GM12891 (cell line): ENCODE results near the gene PEX14. TPM values are rescaled to one million over a fixed set of nuclear protein-coding genes. Genes with fewer than 3 reads are reported as not detected.
"Not testable (repeated sequence)": the region's sequence is repeated elsewhere in the genome, so short reads cannot be mapped to it uniquely, and the experiment has no call there.

Experiments used
- DNase-seq: peaks from one replicate; pipeline ENCODE4 v3.0.0; 2011; ENCODE audit warnings: low spot score; ENCODE audit not compliant: insufficient read length
- FAIRE-seq: peaks from 2 replicates; lab custom pipeline; 2011; peaks lifted over from hg19 to GRCh38; lab: Jason Lieb, UNC
- PAX5 ChIP-seq: IDR thresholded peaks from 2 replicates; pipeline ENCODE4 v1.6.1; 2011; ENCODE audit warnings: low read length, moderate library complexity, mild to moderate bottlenecking; ENCODE audit not compliant: insufficient read depth, severe bottlenecking
- POLR2A ChIP-seq: IDR thresholded peaks from 2 replicates; pipeline ENCODE4 v1.6.1; 2011; ENCODE audit warnings: low read depth, low read length, control low read depth
- POLR2AphosphoS5 ChIP-seq: IDR thresholded peaks from 2 replicates; pipeline ENCODE4 v1.6.1; 2011; ENCODE audit warnings: low read depth, low read length, control low read depth
- POU2F2 ChIP-seq: IDR thresholded peaks from 2 replicates; pipeline ENCODE4 v1.6.1; 2011; ENCODE audit warnings: low read depth, mild to moderate bottlenecking, control low read depth, low read length, moderate library complexity
- SPI1 ChIP-seq: IDR thresholded peaks from 2 replicates; pipeline ENCODE4 v1.6.1; 2011; ENCODE audit warnings: low read depth, low read length, control low read depth
- TAF1 ChIP-seq: IDR thresholded peaks from 2 replicates; pipeline ENCODE4 v1.6.1; 2011; ENCODE audit warnings: low read depth, low read length, control low read depth
- polyA plus RNA-seq: library from polyadenylated mRNA; unstranded; fragments of >200 nt; gene quantifications from one replicate; pipeline ENCODE4 v1.2.1, GENCODE V29; 2012; ENCODE audit warnings: low read depth, missing spikeins, inconsistent platforms; ENCODE audit not compliant: missing spikeins

PEX14 gene, protein sequence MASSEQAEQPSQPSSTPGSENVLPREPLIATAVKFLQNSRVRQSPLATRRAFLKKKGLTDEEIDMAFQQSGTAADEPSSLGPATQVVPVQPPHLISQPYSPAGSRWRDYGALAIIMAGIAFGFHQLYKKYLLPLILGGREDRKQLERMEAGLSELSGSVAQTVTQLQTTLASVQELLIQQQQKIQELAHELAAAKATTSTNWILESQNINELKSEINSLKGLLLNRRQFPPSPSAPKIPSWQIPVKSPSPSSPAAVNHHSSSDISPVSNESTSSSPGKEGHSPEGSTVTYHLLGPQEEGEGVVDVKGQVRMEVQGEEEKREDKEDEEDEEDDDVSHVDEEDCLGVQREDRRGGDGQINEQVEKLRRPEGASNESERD
- polyA plus RNA-seq = 12.8 TPM

DNA sequence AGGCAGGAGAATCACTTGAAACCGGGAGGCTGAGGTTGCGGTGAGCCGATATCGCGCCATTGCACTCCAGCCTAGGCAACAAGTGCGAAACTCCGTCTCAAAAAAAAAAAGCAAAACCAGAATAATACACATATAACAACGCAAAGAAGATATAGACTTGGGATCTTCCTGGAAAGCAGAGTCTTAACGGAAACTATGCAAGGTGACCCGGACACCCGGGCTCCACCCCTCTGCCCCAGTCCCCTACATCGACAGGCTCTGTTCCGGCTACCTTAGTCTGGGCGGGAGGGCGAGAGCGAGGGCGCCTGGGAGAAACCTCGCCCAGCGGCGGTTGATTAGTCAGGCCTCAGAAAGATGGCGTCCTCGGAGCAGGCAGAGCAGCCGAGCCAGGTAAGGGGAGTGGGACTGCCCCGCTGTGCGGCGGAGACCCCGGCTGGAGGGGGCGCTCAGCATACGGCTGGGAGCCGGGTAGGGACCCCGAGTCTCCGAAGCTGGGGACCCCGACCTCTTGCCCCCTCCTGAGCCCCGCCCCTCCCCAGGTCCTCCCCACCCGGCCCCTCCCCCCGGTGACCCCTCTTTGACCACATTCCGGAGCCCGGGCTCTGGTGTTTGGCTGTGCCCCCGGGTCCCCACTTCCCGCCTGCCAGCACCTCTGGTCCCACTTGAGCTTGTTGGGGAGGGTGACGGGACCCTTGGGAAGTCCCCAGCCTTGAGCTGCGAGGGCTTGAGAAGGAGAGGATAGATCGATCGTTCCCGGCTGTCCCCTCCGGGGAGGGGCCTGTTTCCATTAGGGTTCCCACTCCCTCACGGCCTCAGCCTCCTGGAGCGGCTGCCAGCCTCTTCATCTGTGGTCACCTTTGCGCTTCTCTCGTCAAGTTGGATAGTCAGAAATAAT, at the start of gene PEX14:
Gene PEX14 (plus strand): TSS at position 338 of the 895 bp plus-strand sequence. CDS start 17 bp downstream, at position 355.
- TF ChIP-seq POU2F2 (peak; percentile 51; the same call in 1 of the 2 replicates), SPI1 (no peak), TAF1 (peak; percentile 87), PAX5 (no peak), POLR2AphosphoS5 (peak; percentile 71), POLR2A (peak; percentile 67)
- peak; percentile 83 for FAIRE-seq
- peak; percentile 89 for DNase-seq

DNA sequence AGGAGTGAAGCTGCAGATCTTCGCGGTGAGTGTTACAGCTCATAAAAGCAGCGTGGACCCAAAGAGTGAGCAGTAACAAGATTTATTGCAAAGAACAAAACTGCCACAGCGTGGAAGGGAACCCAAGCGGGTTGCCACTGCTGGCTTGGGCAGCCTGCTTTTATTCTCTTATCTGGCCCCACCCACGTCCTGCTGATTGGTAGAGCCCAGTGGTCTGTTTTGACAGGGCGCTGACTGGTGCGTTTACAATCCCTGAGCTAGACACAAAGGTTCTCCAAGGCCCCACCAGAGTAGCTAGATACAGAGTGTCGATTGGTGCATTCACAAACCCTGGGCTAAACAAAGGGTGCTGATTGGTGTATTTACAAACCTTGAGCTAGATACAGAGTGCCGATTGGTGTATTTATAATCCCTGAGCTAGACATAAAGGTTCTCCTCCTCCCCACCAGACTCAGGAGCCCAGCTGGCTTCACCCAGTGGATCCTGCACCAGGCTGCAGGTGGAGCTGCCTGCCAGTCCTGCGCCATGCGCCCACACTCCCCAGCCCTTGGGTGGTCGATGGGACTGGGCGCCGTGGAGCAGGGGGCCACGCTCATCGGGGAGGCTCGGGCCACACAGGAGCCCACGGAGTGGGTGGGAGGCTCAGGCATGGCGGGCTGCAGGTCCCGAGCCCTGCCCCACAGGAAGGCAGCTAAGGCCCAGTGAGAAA, 48.8 kb upstream of the PEX14 start:
- FAIRE-seq, DNase-seq: not testable (repeated sequence)

DNA sequence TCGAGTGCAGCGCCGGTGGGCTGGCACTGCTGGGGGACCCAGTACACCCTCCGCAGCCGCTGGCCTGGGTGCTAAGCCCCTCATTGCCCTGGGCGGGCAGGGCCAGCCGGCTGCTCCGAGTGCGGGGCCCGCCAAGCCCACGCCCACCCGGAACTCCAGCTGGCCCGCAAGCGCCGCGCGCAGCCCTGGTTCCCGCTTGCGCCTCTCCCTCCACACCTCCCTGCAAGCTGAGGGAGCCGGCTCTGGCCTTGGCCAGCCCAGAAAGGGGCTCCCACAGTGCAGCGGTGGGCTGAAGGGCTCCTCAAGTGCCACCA, 48.3 kb upstream of the PEX14 start:
- not testable (repeated sequence) for DNase-seq, FAIRE-seq

DNA sequence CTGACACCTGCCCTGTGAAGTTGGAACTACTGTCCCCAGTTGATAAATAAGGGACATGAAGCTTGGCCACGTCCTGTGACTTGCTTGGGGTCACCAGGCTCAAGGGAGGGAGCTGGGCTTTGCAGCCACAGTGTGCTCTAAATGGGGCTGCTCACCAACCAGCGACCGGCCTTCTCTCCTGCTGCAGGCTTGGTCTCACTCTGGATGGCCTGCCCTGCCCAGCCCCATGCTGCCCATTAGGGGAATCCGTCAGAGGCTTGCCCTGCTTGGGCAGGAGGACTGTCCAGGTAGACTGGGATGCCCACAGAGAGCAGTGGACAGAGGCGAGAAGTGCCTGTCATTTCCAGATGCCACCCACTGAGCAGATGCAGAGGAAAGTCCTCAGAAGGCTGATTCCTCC, 45.8 kb upstream of the PEX14 start:
- TF ChIP-seq PAX5 (no peak), POU2F2 (no peak), POLR2AphosphoS5 (no peak), TAF1 (no peak), SPI1 (no peak), POLR2A (no peak)
- FAIRE-seq = no peak
- DNase-seq = no peak

DNA sequence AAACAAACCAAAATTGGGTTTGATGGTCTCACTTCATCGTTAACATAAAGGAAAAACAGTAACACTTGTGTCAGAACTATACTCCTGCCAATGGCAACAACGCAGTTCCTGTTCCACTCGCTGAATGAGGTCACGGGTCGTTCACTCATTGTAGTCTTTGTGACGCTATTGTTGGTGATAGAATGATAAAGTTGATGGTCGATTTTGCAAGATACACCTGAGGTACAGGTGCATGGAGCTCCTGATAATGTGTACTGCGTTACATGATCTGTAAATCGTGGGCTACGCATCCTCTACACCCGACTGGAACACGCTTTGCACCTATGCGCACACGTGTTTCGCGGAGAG, 44.9 kb upstream of the PEX14 start:
- no peak for DNase-seq
- TF ChIP-seq TAF1 (no peak), POU2F2 (no peak), POLR2A (no peak), SPI1 (peak; percentile 33; the same call in 1 of the 2 replicates), PAX5 (no peak), POLR2AphosphoS5 (peak; percentile 42; the same call in 1 of the 2 replicates)
- no peak for FAIRE-seq

DNA sequence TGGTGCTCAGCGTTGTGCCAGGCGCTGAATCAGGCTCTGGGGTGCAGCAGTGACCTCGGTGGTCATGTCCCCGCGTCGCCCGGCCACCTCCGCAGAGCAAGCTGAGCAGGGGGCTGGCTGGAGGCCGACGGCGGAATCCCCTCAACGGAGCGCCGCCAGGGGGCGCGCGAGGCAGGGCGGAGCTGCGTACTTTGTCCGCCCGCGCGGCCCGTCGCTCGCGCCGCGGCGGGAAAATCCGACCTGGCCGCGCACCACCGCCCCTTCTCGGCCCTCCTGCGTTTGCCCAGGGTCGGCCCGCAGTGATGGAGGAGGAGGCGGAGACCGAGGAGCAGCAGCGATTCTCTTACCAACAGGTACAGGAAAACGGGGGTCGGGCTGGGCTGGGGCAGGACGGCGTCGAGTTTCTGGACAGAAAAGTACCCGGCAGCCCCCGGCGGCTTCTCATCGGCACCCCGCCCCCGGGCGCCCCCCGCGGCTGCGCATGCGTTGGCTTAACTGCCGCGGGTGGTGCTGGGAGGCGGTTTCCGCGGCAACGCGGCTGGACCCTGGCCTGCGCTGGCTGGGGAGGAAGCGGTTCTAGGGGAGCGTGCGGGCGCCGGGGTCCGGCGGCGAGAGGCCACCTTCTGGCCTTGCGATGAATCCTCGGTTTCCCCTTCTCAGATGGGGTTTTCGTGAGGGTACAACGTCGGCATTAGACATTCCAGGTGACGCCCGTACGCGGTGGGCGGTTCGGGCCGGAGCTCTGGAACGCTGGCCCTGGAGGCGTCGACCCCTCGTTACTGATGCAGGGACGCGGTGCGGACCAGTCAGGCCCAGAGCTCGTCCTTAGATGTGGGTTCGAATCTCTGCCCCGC, 44.3 kb upstream of the PEX14 start, which contains the start of gene CENPS:
Gene CENPS (plus strand): TSS at position 218 of the 854 bp plus-strand sequence. CDS start 85 bp downstream, at position 303.
- peak; percentile 97 for DNase-seq
- FAIRE-seq = peak; percentile 93
- TF ChIP-seq PAX5 (peak; percentile 58), TAF1 (0 out of 2 replicates have a peak, but pooled peaks have one; percentile 25), SPI1 (peak; percentile 65), POU2F2 (peak; percentile 41; the same call in 1 of the 2 replicates), POLR2AphosphoS5 (no peak), POLR2A (no peak; the same call in none of the 2 replicates)

DNA sequence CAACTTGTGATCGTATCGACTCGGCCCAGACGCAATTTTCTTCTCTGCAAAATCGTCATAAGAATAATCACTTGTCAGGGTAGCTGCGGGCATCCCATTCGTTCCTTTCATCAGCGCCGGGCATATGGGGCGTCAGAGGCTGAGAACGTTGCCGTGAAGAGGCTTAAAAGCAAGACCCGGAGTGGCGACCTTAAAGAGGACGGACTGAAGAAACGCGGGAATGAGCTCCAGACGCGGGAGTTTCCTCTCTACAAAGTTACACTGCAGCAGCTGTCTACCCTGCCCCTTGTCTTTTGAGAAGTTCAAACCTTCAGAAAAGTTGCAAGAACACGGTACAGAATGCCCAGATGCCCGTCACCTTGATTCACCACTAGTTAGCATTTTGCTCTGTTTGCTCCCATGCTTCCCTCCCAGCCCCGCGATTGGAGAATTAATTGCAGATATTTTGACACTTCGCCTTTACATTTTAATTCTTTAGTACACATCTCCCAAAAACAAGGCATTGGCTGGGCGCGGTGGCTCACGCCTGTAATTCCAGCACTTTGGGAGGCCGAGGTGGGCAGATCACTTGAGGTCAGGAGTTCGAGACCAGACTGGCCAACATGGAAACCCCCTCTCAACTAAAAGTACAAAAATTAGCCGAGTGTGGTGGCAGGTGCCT, 43.5 kb upstream of the PEX14 start:
- TF ChIP-seq POLR2AphosphoS5 = no peak
- TF ChIP-seq PAX5 = no peak
- no peak for TF ChIP-seq POLR2A
- TF ChIP-seq POU2F2 = no peak
- no peak for TF ChIP-seq TAF1
- no peak for TF ChIP-seq SPI1
- DNase-seq = no peak
- no peak for FAIRE-seq

DNA sequence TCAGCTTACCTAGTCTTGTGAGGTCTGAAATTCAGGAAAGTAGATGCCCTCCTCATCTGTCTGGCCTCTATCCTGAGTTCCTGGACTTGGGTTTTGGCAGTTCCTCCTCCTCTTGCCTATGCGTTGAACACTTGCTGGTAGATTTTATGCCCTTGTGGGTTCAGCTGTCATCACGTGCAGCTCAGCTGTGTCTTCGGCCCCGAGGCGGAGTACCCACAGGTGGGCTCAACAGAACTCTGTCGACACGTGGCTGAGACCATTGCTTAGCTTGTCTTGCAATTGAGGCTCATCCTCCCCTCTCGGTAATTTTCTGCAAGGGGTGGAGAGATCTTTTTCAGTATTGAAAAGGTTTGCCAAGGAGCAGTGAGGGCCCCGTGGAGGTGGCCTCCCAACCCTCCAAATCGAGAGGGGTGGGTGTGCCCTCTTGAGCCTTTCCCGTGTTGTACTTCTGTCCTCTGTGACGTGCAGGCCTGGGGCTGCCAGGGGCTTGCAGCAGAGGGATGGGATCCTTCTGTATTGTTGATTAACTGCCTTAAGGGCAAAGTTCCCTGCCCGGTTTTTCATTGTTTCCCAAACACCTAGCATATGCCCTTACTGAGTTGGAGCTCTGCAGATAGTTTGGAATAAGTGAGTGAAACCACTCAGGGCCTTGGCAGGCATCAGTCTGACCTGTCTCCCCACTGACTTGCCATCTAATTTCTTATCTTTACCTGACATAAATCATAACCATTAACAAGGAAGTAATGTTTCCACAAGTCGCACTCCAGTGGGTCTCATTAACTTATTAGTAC, 41.6 kb upstream of the PEX14 start:
- TF ChIP-seq POLR2A (no peak), SPI1 (no peak), PAX5 (no peak)
- FAIRE-seq = no peak
- no peak for DNase-seq
